Neuronal stem cell (in vitro differentiated cells): ENCODE data around the gene DCC.

Experiments used
- DNase-seq: peaks from one replicate; pipeline ENCODE4 v3.0.0-alpha.2; 2013; ENCODE audit warnings: low spot score
- H2AFZ ChIP-seq: one replicate; pipeline ENCODE4 v1.6.1; 2013; ENCODE audit warnings: mild to moderate bottlenecking, low read length, inconsistent platforms
- H2AK5ac ChIP-seq: 2 replicates; pipeline ENCODE4 v1.6.1; 2013; ENCODE audit warnings: low read depth, mild to moderate bottlenecking, inconsistent platforms, low read length, moderate library complexity, mixed read lengths
- H2BK120ac ChIP-seq: 2 replicates; pipeline ENCODE4 v1.6.1; 2013; ENCODE audit warnings: low read depth, mild to moderate bottlenecking, inconsistent platforms, low read length, moderate library complexity, mixed read lengths
- H2BK12ac ChIP-seq: one replicate; pipeline ENCODE4 v1.6.1; 2013; ENCODE audit warnings: low read length, inconsistent platforms
- H2BK15ac ChIP-seq: 2 replicates; pipeline ENCODE4 v1.6.1; 2013; ENCODE audit warnings: mild to moderate bottlenecking, low read length, inconsistent platforms, mixed read lengths
- H2BK5ac ChIP-seq: one replicate; pipeline ENCODE4 v1.6.1; 2013; ENCODE audit warnings: inconsistent platforms, mild to moderate bottlenecking, low read length, moderate library complexity
- H3K14ac ChIP-seq: one replicate; pipeline ENCODE4 v1.6.1; 2013; ENCODE audit warnings: low read length, inconsistent platforms
- H3K18ac ChIP-seq: 2 replicates; pipeline ENCODE4 v1.6.1; 2013; ENCODE audit warnings: low read length, inconsistent platforms
- H3K23ac ChIP-seq: 2 replicates; pipeline ENCODE4 v1.6.1; 2013; ENCODE audit warnings: low read depth, mild to moderate bottlenecking, mixed read lengths, low read length, inconsistent platforms; ENCODE audit not compliant: poor library complexity
- H3K27ac ChIP-seq: replicated peaks from 3 replicates; pipeline ENCODE4 v1.5.1; 2013; ENCODE audit warnings: low read length, inconsistent platforms
- H3K27me3 ChIP-seq, 3 experiments: 2 replicates each; pipeline ENCODE4 v1.6.1; 2013; ENCODE audit warnings: low read length in 3 of 3, mild to moderate bottlenecking in 2 of 3, inconsistent platforms in 1 of 3, low read depth in 1 of 3, mixed read lengths in 1 of 3, moderate library complexity in 1 of 3; ENCODE audit not compliant: control insufficient read depth in 3 of 3, insufficient read depth in 3 of 3
- H3K36me3 ChIP-seq, 2 donors: replicated peaks in 1 of 2; 2 replicates each; pipeline ENCODE4 v1.6.1; 2013; ENCODE audit warnings: low read length in 2 of 2; ENCODE audit not compliant: control insufficient read depth in 2 of 2, insufficient read depth in 2 of 2
- H3K4ac ChIP-seq: 2 replicates; pipeline ENCODE4 v1.6.1; 2013; ENCODE audit warnings: inconsistent platforms, mild to moderate bottlenecking, low read length, moderate library complexity
- H3K4me1 ChIP-seq, 2 donors: 1 replicate in 1 of 2; 2 replicates in 1 of 2; pipeline ENCODE4 v1.6.1; 2013; ENCODE audit warnings: low read length in 2 of 2, low read depth in 1 of 2; ENCODE audit not compliant: control insufficient read depth in 2 of 2, insufficient read depth in 1 of 2
- H3K4me2 ChIP-seq: one replicate; pipeline ENCODE4 v1.6.1; 2013; ENCODE audit warnings: mild to moderate bottlenecking, low read length, inconsistent platforms; ENCODE audit not compliant: insufficient read depth, poor library complexity, severe bottlenecking
- H3K4me3 ChIP-seq, 2 donors: 2 replicates each; pipeline ENCODE4 v1.5.1; 2013; ENCODE audit warnings: low read length in 2 of 2, mild to moderate bottlenecking in 2 of 2, inconsistent platforms in 1 of 2, moderate library complexity in 1 of 2
- H3K79me1 ChIP-seq: one replicate; pipeline ENCODE4 v1.6.1; 2013; ENCODE audit warnings: low read depth, mild to moderate bottlenecking, inconsistent platforms, low read length, moderate library complexity
- H3K9ac ChIP-seq: one replicate; pipeline ENCODE4 v1.6.1; 2013; ENCODE audit warnings: mild to moderate bottlenecking, low read depth, low read length, inconsistent platforms; ENCODE audit not compliant: poor library complexity
- H3K9me3 ChIP-seq, 2 donors: replicated peaks in 1 of 2; 2 replicates each; pipeline versions ENCODE3 to v1.6.1; 2013; ENCODE audit warnings: low read length in 2 of 2, mild to moderate bottlenecking in 2 of 2, inconsistent platforms in 1 of 2, low read depth in 1 of 2, mixed read lengths in 1 of 2, moderate library complexity in 1 of 2; ENCODE audit not compliant: control insufficient read depth in 2 of 2, insufficient read depth in 1 of 2
- H4K8ac ChIP-seq: one replicate; pipeline ENCODE4 v1.6.1; 2013; ENCODE audit warnings: low read depth, mild to moderate bottlenecking, inconsistent platforms, low read length, moderate library complexity
- H4K91ac ChIP-seq: one replicate; pipeline ENCODE4 v1.6.1; 2013; ENCODE audit warnings: low read length, low read depth, mild to moderate bottlenecking, inconsistent platforms; ENCODE audit not compliant: poor library complexity
- WGBS, 2 donors: extraction: QIAGEN DNeasy Blood & Tissue Kit; methylation state at CpG; one replicate each; pipeline ENCODE4 v1.1.7; 2013; ENCODE audit warnings: missing lambda C conversion rate in 2 of 2, mixed read lengths in 1 of 2; ENCODE audit not compliant: insufficient read length in 2 of 2, insufficient replicate concordance in 1 of 2; ENCODE audit errors: extremely low coverage in 2 of 2; 5-methylcytosine and 5-hydroxymethylcytosine counted together

Gene DCC

GRCh38 chr18:52426041-52426440 lies 86.0 kb downstream of the DCC start:
- H3K9ac ChIP-seq: no peak overlapping the region
- H3K36me3 ChIP-seq: no peaks in the 10 kb centered on the region
- no peak overlapping the region for H3K4me2 ChIP-seq
- H2BK15ac ChIP-seq: no peak overlapping the region
- H2BK12ac ChIP-seq: no peak overlapping the region
- no peak overlapping the region for H4K91ac ChIP-seq
- no peak overlapping the region for H3K27ac ChIP-seq
- no peak overlapping the region for H3K23ac ChIP-seq
- no peaks in the 10 kb centered on the region for H3K79me1 ChIP-seq
- H3K18ac ChIP-seq: no peak overlapping the region
- no peak overlapping the region for H4K8ac ChIP-seq
- H3K14ac ChIP-seq: no peak overlapping the region
- no peaks in the 10 kb centered on the region for H3K27me3 ChIP-seq
- DNase-seq: no peak
- H2BK5ac ChIP-seq: no peak overlapping the region
- no peak overlapping the region for H3K4ac ChIP-seq
- no peak overlapping the region for H2AFZ ChIP-seq
- peaks cover 0 to 2% of the 10 kb centered on the region in 2 donors for H3K4me1 ChIP-seq
- H2AK5ac ChIP-seq: no peak overlapping the region
- H3K9me3 ChIP-seq: no peaks in the 10 kb centered on the region
- WGBS, 2 donors: no CpG with 5 or more reads among the region's 4 CpGs
- no peak overlapping the region for H2BK120ac ChIP-seq
- H3K4me3 ChIP-seq: no peak overlapping the region

GRCh38 chr18:52426462-52426861 lies 86.5 kb downstream of the DCC start:
- no peak for DNase-seq
- Histone ChIP-seq H3K27ac (no peak overlapping the region), H3K4me1 (peaks cover 0 to under 1% of the 10 kb centered on the region in 2 donors), H3K36me3 (no peaks in the 10 kb centered on the region), H3K14ac (no peak overlapping the region), H3K79me1 (no peaks in the 10 kb centered on the region), H3K4ac (no peak overlapping the region), H3K23ac (no peak overlapping the region), H3K18ac (no peak overlapping the region), H4K91ac (no peak overlapping the region), H2BK12ac (no peak overlapping the region), H2AFZ (no peak overlapping the region), H3K9me3 (no peaks in the 10 kb centered on the region), H4K8ac (no peak overlapping the region), H2BK5ac (no peak overlapping the region), H3K27me3 (no peaks in the 10 kb centered on the region), H2AK5ac (no peak overlapping the region), H3K9ac (no peak overlapping the region), H2BK15ac (no peak overlapping the region), H2BK120ac (no peak overlapping the region), H3K4me2 (no peak overlapping the region), H3K4me3 (no peak overlapping the region)
- no CpG with 5 or more reads among the region's 1 CpG for WGBS, 2 donors

GRCh38 chr18:52427521-52428175 lies 87.7 kb downstream of the DCC start:
- H3K4me1 ChIP-seq: no peaks in the 10 kb centered on the region
- H3K9me3 ChIP-seq: no peaks in the 10 kb centered on the region
- no peaks in the 10 kb centered on the region for H3K27me3 ChIP-seq
- H2BK12ac ChIP-seq: no peak overlapping the region
- H3K4me2 ChIP-seq: no peak overlapping the region
- H2BK5ac ChIP-seq: no peak overlapping the region
- H4K91ac ChIP-seq: no peak overlapping the region
- H3K4me3 ChIP-seq: no peak overlapping the region
- H2BK15ac ChIP-seq: no peak overlapping the region
- no peak overlapping the region for H3K4ac ChIP-seq
- H3K27ac ChIP-seq: no peak overlapping the region
- no peak overlapping the region for H3K14ac ChIP-seq
- no peak overlapping the region for H2BK120ac ChIP-seq
- no peak overlapping the region for H2AK5ac ChIP-seq
- H3K18ac ChIP-seq: no peak overlapping the region
- no peaks in the 10 kb centered on the region for H3K79me1 ChIP-seq
- no peak overlapping the region for H4K8ac ChIP-seq
- no CpG with 5 or more reads among the region's 4 CpGs for WGBS, 2 donors
- H3K23ac ChIP-seq: no peak overlapping the region
- DNase-seq: no peak
- no peaks in the 10 kb centered on the region for H3K36me3 ChIP-seq
- no peak overlapping the region for H3K9ac ChIP-seq
- no peak overlapping the region for H2AFZ ChIP-seq

- H3K27ac ChIP-seq: no peak overlapping the region
- H3K4ac ChIP-seq: no peak overlapping the region
These were observed 91.7 kb downstream of the DCC start for GRCh38 chr18:52431683-52432082.

More at GRCh38 chr18:52431683-52432082, 91.7 kb downstream of the DCC start:
- H2BK15ac ChIP-seq: no peak overlapping the region
- H2BK12ac ChIP-seq: no peak overlapping the region
- H4K8ac ChIP-seq: no peak overlapping the region
- H3K27me3 ChIP-seq: no peaks in the 10 kb centered on the region
- no peaks in the 10 kb centered on the region for H3K36me3 ChIP-seq
- WGBS, 2 donors: no CpG with 5 or more reads among the region's 5 CpGs
- no peak overlapping the region for H2BK120ac ChIP-seq
- H2AK5ac ChIP-seq: no peak overlapping the region
- no peak overlapping the region for H3K9ac ChIP-seq
- no peak overlapping the region for H2BK5ac ChIP-seq
- H3K79me1 ChIP-seq: no peaks in the 10 kb centered on the region
- H3K9me3 ChIP-seq: no peaks in the 10 kb centered on the region
- no peak overlapping the region for H4K91ac ChIP-seq
- DNase-seq: no peak
- no peak overlapping the region for H3K18ac ChIP-seq
- H3K14ac ChIP-seq: no peak overlapping the region
- no peak overlapping the region for H3K4me2 ChIP-seq
- peaks cover 0 to 3% of the 10 kb centered on the region in 2 donors for H3K4me1 ChIP-seq
- H3K23ac ChIP-seq: no peak overlapping the region
- H3K4me3 ChIP-seq: no peak overlapping the region
- H2AFZ ChIP-seq: no peak overlapping the region
